H1 (cell line): ENCODE data around the gene PA2G4. TPM values are rescaled to one million over a fixed set of nuclear protein-coding genes. Genes with fewer than 3 reads are reported as not detected.
"Not testable (repeated sequence)": the region's sequence is repeated elsewhere in the genome, so short reads cannot be mapped to it uniquely, and the experiment has no call there.

Source experiments
- CTCF ChIA-PET: fragments of 300-600 bp; sonication (Branson Sonifier 250); formaldehyde crosslinking; loops from one replicate; lab custom pipeline; 2021; ENCODE audit not compliant: partially characterized antibody; lab: Charles Lee
- POLR2A ChIA-PET: fragments of 300-600 bp; sonication (Branson Sonifier 250); formaldehyde crosslinking; loops from one replicate; lab custom pipeline; 2021; ENCODE audit warnings: inconsistent platforms; ENCODE audit not compliant: partially characterized antibody; lab: Charles Lee
- DNase-seq, 2 experiments: peaks; one replicate each; pipeline versions ENCODE4 v3.0.0 to v3.0.0-alpha.2; 2010 to 2022; ENCODE audit warnings: low spot score in 2 of 2, low read depth in 1 of 2, mixed read lengths in 1 of 2
- FAIRE-seq: peaks from 2 replicates; lab custom pipeline; 2011; peaks lifted over from hg19 to GRCh38; lab: Jason Lieb, UNC
- H2AFZ ChIP-seq: 2 replicates; pipeline ENCODE4 v1.8.1; 2012; ENCODE audit warnings: low read length, inconsistent platforms
- H2AK5ac ChIP-seq: 2 replicates; pipeline ENCODE4 v1.6.1; 2013; ENCODE audit warnings: low read depth, low read length
- H2BK120ac ChIP-seq: replicated peaks from 2 replicates; pipeline ENCODE3; 2013; ENCODE audit warnings: low read depth, low read length, inconsistent platforms
- H2BK12ac ChIP-seq: 2 replicates; pipeline ENCODE4 v1.6.1; 2013; ENCODE audit warnings: low read depth, low read length
- H2BK15ac ChIP-seq: 2 replicates; pipeline ENCODE4 v1.6.1; 2013; ENCODE audit warnings: low read length
- H2BK20ac ChIP-seq: 2 replicates; pipeline ENCODE4 v1.6.1; 2013; ENCODE audit warnings: low read length
- H2BK5ac ChIP-seq: 2 replicates; pipeline ENCODE4 v1.6.1; 2013; ENCODE audit warnings: low read depth, low read length
- H3K14ac ChIP-seq: 2 replicates; pipeline ENCODE4 v1.6.1; 2013; ENCODE audit warnings: inconsistent platforms; ENCODE audit not compliant: insufficient read length
- H3K18ac ChIP-seq: 2 replicates; pipeline ENCODE4 v1.6.1; 2013; ENCODE audit warnings: low read length; ENCODE audit errors: extremely low read depth
- H3K23ac ChIP-seq: 2 replicates; pipeline ENCODE4 v1.6.1; 2013; ENCODE audit warnings: inconsistent platforms; ENCODE audit not compliant: insufficient read length
- H3K23me2 ChIP-seq: 2 replicates; pipeline ENCODE4 v1.6.1; 2013; ENCODE audit warnings: low read depth, low read length
- H3K27ac ChIP-seq: 2 replicates; pipeline ENCODE4 v1.6.1; 2011; ENCODE audit warnings: low read depth, low read length, inconsistent platforms
- H3K27me3 ChIP-seq, 4 experiments: replicated peaks in 1 of 4; 1 replicate in 1 of 4; 2 replicates in 3 of 4; pipeline versions ENCODE4 v1.6.1 to v1.8.1; 2011 to 2013; ENCODE audit warnings: low read length in 3 of 4, mild to moderate bottlenecking in 3 of 4, inconsistent platforms in 2 of 4, mixed read lengths in 2 of 4, moderate library complexity in 1 of 4; ENCODE audit not compliant: control insufficient read depth in 3 of 4, insufficient read depth in 3 of 4; ENCODE audit errors: extremely low read depth in 1 of 4
- H3K36me3 ChIP-seq, 4 experiments: 2 replicates each; pipeline versions ENCODE4 v1.6.1 to v1.8.1; 2011 to 2013; ENCODE audit warnings: mild to moderate bottlenecking in 4 of 4, low read length in 3 of 4, moderate library complexity in 2 of 4, control low read depth in 1 of 4, inconsistent platforms in 1 of 4; ENCODE audit not compliant: insufficient read depth in 4 of 4, control insufficient read depth in 2 of 4
- H3K4ac ChIP-seq: replicated peaks from 2 replicates; pipeline ENCODE3; 2013; ENCODE audit warnings: low read length, low read depth, mixed read lengths, inconsistent platforms; ENCODE audit not compliant: insufficient read length
- H3K4me1 ChIP-seq, 4 experiments: replicated peaks in 1 of 4; 1 replicate in 1 of 4; 2 replicates in 3 of 4; pipeline versions ENCODE4 v1.6.1 to v1.8.1; 2011 to 2013; ENCODE audit warnings: low read length in 3 of 4, inconsistent platforms in 2 of 4, mixed read lengths in 1 of 4; ENCODE audit not compliant: insufficient read depth in 4 of 4, control insufficient read depth in 3 of 4
- H3K4me2 ChIP-seq, 2 experiments: 2 replicates each; pipeline versions ENCODE4 v1.6.1 to v1.8.1; 2011 to 2013; ENCODE audit warnings: low read depth in 2 of 2, low read length in 2 of 2, control low read depth in 1 of 2, inconsistent platforms in 1 of 2, mild to moderate bottlenecking in 1 of 2; ENCODE audit not compliant: insufficient read depth in 1 of 2
- H3K4me3 ChIP-seq, 4 experiments: fragments of 200-600, 300-600 bp in 1 of 4; sonication (generic), shearing (Covaris generic), sonication (Bioruptor Twin) in 1 of 4; 2 replicates each; pipeline versions ENCODE4 v1.5.1 to v1.8.1; 2011 to 2016; ENCODE audit warnings: low read length in 4 of 4, low read depth in 3 of 4, control low read depth in 2 of 4, inconsistent platforms in 2 of 4, mild to moderate bottlenecking in 2 of 4, mixed read lengths in 1 of 4, moderate library complexity in 1 of 4; ENCODE audit not compliant: insufficient read depth in 2 of 4; ENCODE audit errors: extremely low read depth in 1 of 4
- H3K56ac ChIP-seq: replicated peaks from 2 replicates; pipeline ENCODE3; 2013; ENCODE audit warnings: low read depth, mild to moderate bottlenecking, mixed read lengths, low read length, inconsistent platforms; ENCODE audit not compliant: insufficient read length
- H3K79me1 ChIP-seq: 2 replicates; pipeline ENCODE4 v1.6.1; 2013; ENCODE audit warnings: low read depth, low read length, control low read depth
- H3K79me2 ChIP-seq, 2 experiments: 2 replicates each; pipeline versions ENCODE4 v1.6.1 to v1.8.1; 2012 to 2013; ENCODE audit warnings: low read length in 2 of 2, mild to moderate bottlenecking in 2 of 2, inconsistent platforms in 1 of 2; ENCODE audit not compliant: insufficient read depth in 2 of 2, control insufficient read depth in 1 of 2
- H3K9ac ChIP-seq, 4 experiments: replicated peaks in 1 of 4; 1 replicate in 1 of 4; 2 replicates in 3 of 4; pipeline versions ENCODE4 v1.6.1 to v1.8.1; 2011 to 2013; ENCODE audit warnings: low read depth in 3 of 4, low read length in 3 of 4, control low read depth in 2 of 4, mild to moderate bottlenecking in 2 of 4, moderate library complexity in 2 of 4, inconsistent platforms in 1 of 4; ENCODE audit errors: extremely low read depth in 1 of 4
- H3K9me3 ChIP-seq, 2 experiments: 2 replicates each; pipeline versions ENCODE4 v1.6.1 to v1.8.1; 2012 to 2013; ENCODE audit warnings: mild to moderate bottlenecking in 2 of 2, moderate library complexity in 2 of 2, control low read depth in 1 of 2, inconsistent platforms in 1 of 2, low read depth in 1 of 2, low read length in 1 of 2, mixed read lengths in 1 of 2; ENCODE audit not compliant: insufficient read depth in 2 of 2
- H4K20me1 ChIP-seq, 2 experiments: replicated peaks in 1 of 2; 2 replicates each; pipeline versions ENCODE3 to v1.8.1; 2011 to 2013; ENCODE audit warnings: inconsistent platforms in 2 of 2, low read length in 2 of 2, mild to moderate bottlenecking in 1 of 2; ENCODE audit not compliant: insufficient read depth in 2 of 2, control insufficient read depth in 1 of 2
- H4K5ac ChIP-seq: 2 replicates; pipeline ENCODE4 v1.6.1; 2013; ENCODE audit warnings: low read length, low read depth, mixed read lengths, inconsistent platforms; ENCODE audit not compliant: insufficient read length
- H4K8ac ChIP-seq: 2 replicates; pipeline ENCODE4 v1.8.0; 2013; ENCODE audit warnings: mild to moderate bottlenecking, moderate library complexity, low read length, inconsistent platforms; ENCODE audit not compliant: insufficient read depth; ENCODE audit errors: extremely low read depth
- H4K91ac ChIP-seq: replicated peaks from 2 replicates; pipeline ENCODE3; 2013; ENCODE audit warnings: low read length, mixed read lengths, inconsistent platforms; ENCODE audit not compliant: insufficient read length
- WGBS, 2 experiments: shearing (Covaris generic) in 1 of 2; methylation state at CpG; one replicate each; pipeline versions ENCODE4 v1.1.6 to v1.1.7; 2013 to 2015; ENCODE audit warnings: low lambda C conversion rate in 2 of 2, mixed read lengths in 2 of 2, inconsistent platforms in 1 of 2, low coverage in 1 of 2, missing lambda C conversion rate in 1 of 2; ENCODE audit not compliant: insufficient replicate concordance in 2 of 2, insufficient coverage in 1 of 2, insufficient read length in 1 of 2; ENCODE audit errors: extremely low coverage in 1 of 2, missing lambda C conversion rate in 1 of 2; 5-methylcytosine and 5-hydroxymethylcytosine counted together
- polyA plus RNA-seq, 7 experiments: library from polyadenylated mRNA; depleted of rRNA in 3 of 7; stranded (reverse) in 5 of 7; unstranded in 2 of 7; fragments of >200 nt in 5 of 7; fragments of 200-250 nt in 2 of 7; gene quantifications; 1 replicate in 5 of 7; 2 replicates in 1 of 7; 4 replicates in 1 of 7; pipeline versions ENCODE4 v1.2.1 to v1.2.3, GENCODE V29; 2011 to 2013; ENCODE audit warnings: missing spikeins in 2 of 7, mixed read lengths in 2 of 7
- total RNA-seq: library from RNA; stranded (reverse); fragmentation: NEBNext Ultra II Directional; extraction: Animal tissue kit (Norgen Biotek cat#: 25700); gene quantifications from 2 replicates; pipeline ENCODE4 v1.2.1, GENCODE V29; 2021

PA2G4 gene
- total and polyA plus RNA-seq, 2 of the 8 experiments (the other 6 are each of a cell fraction or from before 2014, with no cell fraction given), result 159 to 242 TPM

DNA sequence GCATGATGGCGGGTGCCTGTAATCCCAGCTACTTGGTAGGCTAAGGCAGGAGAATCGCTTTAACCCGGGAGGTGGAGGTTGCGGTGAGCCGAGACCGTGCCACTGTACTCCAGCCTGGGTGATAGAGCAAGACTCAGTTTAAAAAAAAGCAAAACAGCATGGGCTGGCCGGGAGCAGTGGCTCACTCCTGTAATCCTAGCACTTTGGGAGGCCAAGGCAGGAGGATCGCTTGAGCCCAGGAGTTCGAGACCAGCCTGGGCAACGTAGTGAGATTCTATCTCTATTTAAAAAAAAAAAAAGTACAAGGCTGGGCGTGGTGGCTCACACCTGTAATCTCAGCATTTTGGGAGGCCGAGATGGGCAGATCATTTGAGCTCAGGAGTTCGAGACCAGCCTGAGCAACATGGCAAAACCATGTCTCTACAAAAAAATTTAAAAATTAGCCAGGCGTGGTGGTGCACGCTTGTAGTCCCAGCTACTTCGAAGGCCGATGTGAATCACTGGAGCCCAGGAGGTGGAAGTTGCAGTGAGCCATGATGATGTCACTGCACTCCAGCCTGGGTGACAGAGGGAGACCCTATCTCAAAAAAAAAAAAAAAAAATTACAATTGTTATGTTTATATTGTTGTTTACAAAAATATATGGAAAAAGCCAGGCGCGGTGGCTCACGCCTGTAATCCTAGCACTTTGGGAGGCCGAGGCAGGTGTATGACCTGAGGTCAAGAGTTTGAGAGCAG, 52.3 kb downstream of the PA2G4 start:
- not testable (repeated sequence) for FAIRE-seq, H3K4ac ChIP-seq, H3K18ac ChIP-seq, H3K56ac ChIP-seq, DNase-seq, H2BK5ac ChIP-seq, H4K91ac ChIP-seq, H3K14ac ChIP-seq, H3K27me3 ChIP-seq, H2AFZ ChIP-seq, H2BK120ac ChIP-seq, H2BK15ac ChIP-seq, H3K9ac ChIP-seq, H3K23ac ChIP-seq, H2BK20ac ChIP-seq, H4K5ac ChIP-seq, H4K8ac ChIP-seq, H3K9me3 ChIP-seq, H3K79me1 ChIP-seq, H2AK5ac ChIP-seq
- CTCF ChIA-PET, result interaction anchor here (0.6 to 2.7 kb wide), 10 partner anchors 13 to 1646 kb away, joined by 3 to 15 read pairs (median 4); partner anchors contain the start of genes ESYT1, SMARCC2 and ZC3H10
- Histone ChIP-seq H3K36me3 (peaks cover 23 to 38% (median 27%) of the 10 kb centered on the region in 4 experiments), H2BK12ac (peak overlapping the region; percentile 27; the same call in 1 of the 2 replicates), H3K27ac (peak overlapping the region; percentile 93; the same call in 1 of the 2 replicates), H3K4me3 (peak overlapping the region in 2 of 4 experiments; percentile 63 to 91; a peak in 6 of 8 replicates), H3K4me1 (peaks cover 9 to 36% (median 21%) of the 10 kb centered on the region in 4 experiments), H3K79me2 (peaks cover 3 to 32% of the 10 kb centered on the region in 2 experiments), H4K20me1 (peaks cover 11 to 17% of the 10 kb centered on the region in 2 experiments), H3K4me2 (peak overlapping the region; percentile 76 to 77; a peak in 2 of 4 replicates), H3K23me2 (peaks cover 22% of the 10 kb centered on the region)
- POLR2A ChIA-PET, result interaction anchor here (0.9 to 15.6 kb wide), 8 partner anchors 9 to 111 kb away, joined by 3 to 656 read pairs (median 4); partner anchors contain the start of genes COQ10A, PA2G4, RNF41 and SMARCC2
- 92% methylated on average over 19 of the region's 21 CpGs; no CpG with 5 or more reads in 1 of the 2 experiments for WGBS, 2 experiments
